ENCODE data around the gene TAF1C.

DNA sequence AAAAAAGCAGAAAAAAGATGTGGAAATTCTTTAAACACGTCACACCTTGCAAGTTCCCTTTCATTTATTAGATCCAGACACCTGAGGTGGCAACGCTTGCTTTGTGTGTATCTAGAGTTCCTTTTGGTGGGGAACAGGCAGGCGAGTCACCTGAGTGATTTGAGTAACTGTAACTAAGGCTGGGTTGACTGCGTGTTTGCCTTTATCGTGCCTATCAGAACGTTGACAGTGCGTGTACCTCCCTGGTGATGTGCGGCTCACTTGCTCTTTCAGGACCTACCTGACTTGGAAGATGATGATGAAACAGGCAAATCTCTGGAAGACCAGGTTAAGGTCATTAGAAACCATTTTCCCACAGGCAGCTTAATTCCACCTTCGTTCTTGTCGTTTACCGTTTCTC is 12.5 kb downstream of the TAF1C start:
- TF ChIP-seq, protein P1, sequence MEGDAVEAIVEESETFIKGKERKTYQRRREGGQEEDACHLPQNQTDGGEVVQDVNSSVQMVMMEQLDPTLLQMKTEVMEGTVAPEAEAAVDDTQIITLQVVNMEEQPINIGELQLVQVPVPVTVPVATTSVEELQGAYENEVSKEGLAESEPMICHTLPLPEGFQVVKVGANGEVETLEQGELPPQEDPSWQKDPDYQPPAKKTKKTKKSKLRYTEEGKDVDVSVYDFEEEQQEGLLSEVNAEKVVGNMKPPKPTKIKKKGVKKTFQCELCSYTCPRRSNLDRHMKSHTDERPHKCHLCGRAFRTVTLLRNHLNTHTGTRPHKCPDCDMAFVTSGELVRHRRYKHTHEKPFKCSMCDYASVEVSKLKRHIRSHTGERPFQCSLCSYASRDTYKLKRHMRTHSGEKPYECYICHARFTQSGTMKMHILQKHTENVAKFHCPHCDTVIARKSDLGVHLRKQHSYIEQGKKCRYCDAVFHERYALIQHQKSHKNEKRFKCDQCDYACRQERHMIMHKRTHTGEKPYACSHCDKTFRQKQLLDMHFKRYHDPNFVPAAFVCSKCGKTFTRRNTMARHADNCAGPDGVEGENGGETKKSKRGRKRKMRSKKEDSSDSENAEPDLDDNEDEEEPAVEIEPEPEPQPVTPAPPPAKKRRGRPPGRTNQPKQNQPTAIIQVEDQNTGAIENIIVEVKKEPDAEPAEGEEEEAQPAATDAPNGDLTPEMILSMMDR (IDR thresholded peaks at IDR 0.05; ENCODE audit: borderline replicate concordance, extremely low read depth, low read length, poor library complexity, severe bottlenecking) = no peak
- no peak for TF ChIP-seq EZH2 (IDR thresholded peaks at IDR 0.05; ENCODE audit: borderline replicate concordance, low read depth, low read length, severe bottlenecking)

All from DND-41 (cell line).